Pancreas (tissue), 10 donors: ENCODE results near the gene CT47C1. TPM values are rescaled to one million over a fixed set of nuclear protein-coding genes. Genes with fewer than 3 reads are reported as not detected.

Experiments
- ATAC-seq, 4 donors: fragments of 200-7000 bp; cut with Tn5 transposase; one replicate each; pipeline versions ENCODE4 v1.8.0 to v1.9.1; 2020; ENCODE audit warnings: mild to moderate bottlenecking in 4 of 4, moderate library complexity in 4 of 4
- DNase-seq, 6 donors: peaks; one replicate each; pipeline ENCODE4 v3.0.0-alpha.2; 2020
- FAIRE-seq: peaks from 2 replicates; lab custom pipeline; 2012; peaks lifted over from hg19 to GRCh38; lab: Jason Lieb, UNC
- H3K27ac ChIP-seq, 4 donors: fragments of 200-600 bp; sonication (generic); 1 replicate in 3 of 4; 2 replicates in 1 of 4; pipeline versions ENCODE4 v1.5.0 to v1.8.0; 2020
- H3K27me3 ChIP-seq, 4 donors: fragments of 200-600 bp; one replicate each; pipeline ENCODE4 v1.8.0; 2021
- H3K36me3 ChIP-seq, 3 donors: fragments of 200-600 bp; sonication (generic) in 1 of 3; one replicate each; pipeline versions ENCODE4 v1.5.0 to v1.8.0; 2020 to 2021
- H3K4me1 ChIP-seq, 3 donors: fragments of 200-600 bp; one replicate each; pipeline ENCODE4 v1.8.0; 2021
- H3K4me3 ChIP-seq, 4 donors: fragments of 200-600 bp; sonication (generic) in 2 of 4; one replicate each; pipeline versions ENCODE4 v1.5.0 to v1.8.0; 2020 to 2021
- H3K9me3 ChIP-seq, 4 donors: fragments of 200-600 bp; one replicate each; pipeline ENCODE4 v1.8.0; 2021
- WGBS, 2 donors: extraction: QIAGEN DNeasy Blood & Tissue Kit; methylation state at CpG; one replicate each; pipeline ENCODE4 v1.1.7; 2013; 5-methylcytosine and 5-hydroxymethylcytosine counted together
- intact Hi-C, 3 donors: fragments of 100-400 bp; cut with DNase I; formaldehyde crosslinking; loops; one replicate each; pipeline versions ENCODE4 v1.11.1 to v1.14.2; 2022
- polyA plus RNA-seq, 2 donors: library from polyadenylated mRNA; stranded (reverse); fragments of 200-250 nt; gene quantifications; one replicate each; pipeline ENCODE4 v1.2.3, GENCODE V29; 2013
- total RNA-seq, 6 donors: library from RNA; stranded (reverse); fragmentation: NEBNext Ultra II Directional in 4 of 6; extraction: Animal tissue kit (Norgen Biotek cat#: 25700) in 4 of 6; gene quantifications; one replicate each; pipeline versions ENCODE4 v1.2.1 to v1.2.4, GENCODE V29; 2021 to 2023
- TF ChIP-seq, protein P1 (sequence below), 4 donors: fragments of 200-600 bp; sonication (generic) in 3 of 4; IDR thresholded peaks; one replicate each; pipeline versions ENCODE4 v1.5.0 to v1.8.0; 2021; ENCODE audit warnings: antibody characterized with exemption in 4 of 4
- donor health status: healthy with polysubstance abuse.
- donor health status: DM: no; HTN: no; CAD: no; lungs with moderate emphysema.
- donor health status: DM: no; HTN: no; CAD: no.
- donor health status: control.
- donor health status: control.
- donor health status: Bipolar disorder and iron deficiency.
- donor health status: DM: yes; HTN: yes; CAD: no.
- donor health status: DM: no; HTN: no; CAD: no.
- donor health status: DM: no; HTN: no; CAD: no.
- donor health status: DM: yes; HTN: yes; CAD: no.

Gene CT47C1
- total and polyA plus RNA-seq, 8 donors = not detected

DNA sequence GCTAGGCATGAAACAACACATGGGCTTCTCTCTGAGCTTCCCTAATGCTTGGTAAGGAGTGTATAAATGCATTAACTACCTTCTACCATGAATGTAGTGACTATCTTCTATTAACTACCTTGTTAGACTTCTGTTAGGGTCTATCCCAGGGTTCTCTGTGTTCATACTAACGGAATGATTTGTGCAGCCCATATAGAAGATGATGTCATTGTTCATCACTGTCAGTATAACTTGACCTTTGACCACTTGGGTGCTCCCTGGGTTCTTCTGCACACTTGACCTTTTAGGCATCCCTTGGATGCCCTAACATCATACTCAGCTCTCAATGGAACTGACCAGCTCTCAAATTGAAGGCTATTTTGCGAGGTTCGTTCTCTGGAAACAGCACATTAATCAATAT is 30.8 kb upstream of the CT47C1 start:
- FAIRE-seq = no peak
- Histone ChIP-seq H3K4me3 (no peak overlapping the region), H3K36me3 (no peaks in the 10 kb centered on the region), H3K9me3 (no peaks in the 10 kb centered on the region), H3K27me3 (no peaks in the 10 kb centered on the region), H3K27ac (no peak overlapping the region), H3K4me1 (no peaks in the 10 kb centered on the region)
- TF ChIP-seq, protein P1, sequence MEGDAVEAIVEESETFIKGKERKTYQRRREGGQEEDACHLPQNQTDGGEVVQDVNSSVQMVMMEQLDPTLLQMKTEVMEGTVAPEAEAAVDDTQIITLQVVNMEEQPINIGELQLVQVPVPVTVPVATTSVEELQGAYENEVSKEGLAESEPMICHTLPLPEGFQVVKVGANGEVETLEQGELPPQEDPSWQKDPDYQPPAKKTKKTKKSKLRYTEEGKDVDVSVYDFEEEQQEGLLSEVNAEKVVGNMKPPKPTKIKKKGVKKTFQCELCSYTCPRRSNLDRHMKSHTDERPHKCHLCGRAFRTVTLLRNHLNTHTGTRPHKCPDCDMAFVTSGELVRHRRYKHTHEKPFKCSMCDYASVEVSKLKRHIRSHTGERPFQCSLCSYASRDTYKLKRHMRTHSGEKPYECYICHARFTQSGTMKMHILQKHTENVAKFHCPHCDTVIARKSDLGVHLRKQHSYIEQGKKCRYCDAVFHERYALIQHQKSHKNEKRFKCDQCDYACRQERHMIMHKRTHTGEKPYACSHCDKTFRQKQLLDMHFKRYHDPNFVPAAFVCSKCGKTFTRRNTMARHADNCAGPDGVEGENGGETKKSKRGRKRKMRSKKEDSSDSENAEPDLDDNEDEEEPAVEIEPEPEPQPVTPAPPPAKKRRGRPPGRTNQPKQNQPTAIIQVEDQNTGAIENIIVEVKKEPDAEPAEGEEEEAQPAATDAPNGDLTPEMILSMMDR (IDR thresholded peaks at IDR 0.05) = no peak
- WGBS, 2 donors = 68 to 72% methylated on average over 3 of the region's 3 CpGs
- intact Hi-C loops = no loop called here
- ATAC-seq = no peak
- no peak for DNase-seq

DNA sequence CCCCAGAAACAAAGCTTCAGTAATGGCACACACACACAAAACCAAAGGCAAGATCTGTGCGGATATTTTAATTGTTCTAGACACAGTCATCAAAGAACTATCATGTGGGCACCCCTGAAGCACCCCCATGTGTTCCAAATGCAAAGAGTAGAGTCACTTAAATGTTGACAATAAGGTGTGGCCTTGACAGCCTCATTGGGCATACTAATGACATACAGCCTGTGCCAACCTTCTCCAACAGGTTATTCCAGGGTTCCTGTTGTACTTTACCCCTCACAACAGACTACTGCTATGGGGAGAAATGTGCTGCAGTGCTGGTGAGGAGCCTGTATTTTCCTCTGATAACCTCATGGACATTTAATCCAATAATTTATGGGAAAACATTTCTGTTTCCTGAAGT is 29.8 kb upstream of the CT47C1 start:
- TF ChIP-seq, protein P1 (IDR thresholded peaks at IDR 0.05) = no peak
- Histone ChIP-seq H3K4me3 (no peak overlapping the region), H3K36me3 (no peaks in the 10 kb centered on the region), H3K9me3 (no peaks in the 10 kb centered on the region), H3K27ac (no peak overlapping the region), H3K4me1 (no peaks in the 10 kb centered on the region), H3K27me3 (no peaks in the 10 kb centered on the region)
- no peak for FAIRE-seq
- intact Hi-C loops = no loop called here
- no peak for DNase-seq
- ATAC-seq = peak in 1 of 4 donors; percentile 11
- 73 to 100% methylated on average over 1 of the region's 1 CpG for WGBS, 2 donors

DNA sequence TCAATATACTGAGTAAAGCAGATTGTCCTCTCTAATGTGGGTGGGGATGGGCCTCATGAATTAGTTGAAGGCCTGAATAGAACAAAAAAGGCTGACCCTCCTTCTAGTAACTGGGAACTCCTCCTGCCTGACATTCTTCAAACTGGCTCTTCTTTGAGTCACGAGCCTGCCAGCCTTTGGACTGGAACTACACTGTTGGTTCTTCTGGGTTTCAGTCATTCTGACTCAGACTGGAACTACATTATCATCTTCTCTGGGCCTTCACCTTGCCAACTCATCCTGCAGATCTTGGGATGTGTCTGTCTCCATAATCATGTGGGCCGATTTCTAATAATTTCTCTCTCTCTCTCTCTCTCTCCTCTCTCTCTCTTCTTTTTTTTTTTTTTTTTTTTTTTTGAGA is 26.9 kb upstream of the CT47C1 start:
- H3K4me3 ChIP-seq = no peak overlapping the region
- no peak for ATAC-seq
- H3K27ac ChIP-seq = no peak overlapping the region
- WGBS, 2 donors = 86 to 88% methylated on average over 2 of the region's 2 CpGs
- no peaks in the 10 kb centered on the region for H3K9me3 ChIP-seq
- TF ChIP-seq, protein P1 (IDR thresholded peaks at IDR 0.05) = no peak
- no peaks in the 10 kb centered on the region for H3K36me3 ChIP-seq
- no peaks in the 10 kb centered on the region for H3K4me1 ChIP-seq
- DNase-seq = no peak
- intact Hi-C loops = no loop called here
- FAIRE-seq = no peak
- no peaks in the 10 kb centered on the region for H3K27me3 ChIP-seq

DNA sequence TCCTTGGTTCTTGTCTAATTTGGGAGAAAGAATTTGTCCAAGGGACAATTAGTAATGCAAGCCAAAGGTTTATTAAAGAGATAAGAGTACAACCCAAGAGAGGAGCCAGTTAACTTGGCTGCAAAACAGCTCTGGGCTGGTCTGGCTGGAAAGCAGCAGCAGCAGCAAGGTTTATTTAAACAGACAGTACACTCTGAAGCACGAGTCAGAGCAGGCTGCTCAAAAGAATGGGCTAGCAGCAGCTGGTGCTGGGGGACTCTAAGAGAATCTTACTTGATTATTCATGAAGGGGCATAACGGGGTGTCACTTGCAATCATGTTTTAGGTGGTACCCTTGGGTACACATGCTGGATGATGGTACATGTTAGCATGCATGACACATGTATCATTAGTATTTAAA is 17.1 kb upstream of the CT47C1 start:
- no peak overlapping the region for H3K4me3 ChIP-seq
- no peaks in the 10 kb centered on the region for H3K9me3 ChIP-seq
- no peaks in the 10 kb centered on the region for H3K36me3 ChIP-seq
- WGBS, 2 donors = 38 to 57% methylated on average over 2 of the region's 2 CpGs
- intact Hi-C loops = no loop called here
- ATAC-seq (no peak), FAIRE-seq (no peak), DNase-seq (no peak)
- H3K27me3 ChIP-seq = peaks cover 0 to 4% (median 0%) of the 10 kb centered on the region in 4 donors
- no peaks in the 10 kb centered on the region for H3K4me1 ChIP-seq
- no peak overlapping the region for H3K27ac ChIP-seq
- TF ChIP-seq, protein P1 (IDR thresholded peaks at IDR 0.05) = no peak

DNA sequence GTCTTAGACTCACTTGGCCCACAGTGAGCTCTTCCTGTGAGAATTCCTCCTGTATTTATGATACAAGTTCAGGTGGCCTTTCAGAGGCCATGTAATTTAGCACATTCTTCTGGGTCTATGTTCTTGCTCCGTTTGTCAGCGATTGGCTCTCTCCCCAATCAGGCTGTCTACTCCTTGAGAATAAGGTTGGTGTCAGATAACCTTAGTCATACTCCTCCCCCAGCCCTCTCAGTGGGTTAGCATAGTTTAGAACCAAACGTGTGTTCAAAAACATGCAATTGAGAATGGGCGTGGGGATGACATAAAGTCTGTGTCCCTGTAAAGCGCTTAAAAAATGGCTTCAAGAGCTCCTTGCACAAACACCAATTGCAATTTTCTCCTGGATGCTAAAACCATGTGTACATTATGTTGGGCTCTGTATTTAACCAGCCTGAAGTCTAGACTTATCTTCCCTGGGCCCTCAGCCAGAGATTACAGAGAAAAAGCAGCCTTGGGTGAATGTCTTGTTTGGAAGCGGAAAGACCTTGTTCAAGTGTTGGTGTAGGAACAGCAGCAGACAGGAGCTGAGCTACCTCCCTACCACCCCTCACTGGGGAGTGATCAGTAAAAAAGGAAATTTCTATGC is 9.9 kb upstream of the CT47C1 start:
- peak in 2 of 6 donors; percentile 14 to 21 for DNase-seq
- FAIRE-seq = no peak
- peak; percentile 53 to 77 (median 73) for ATAC-seq
- Histone ChIP-seq H3K4me3 (no peak overlapping the region), H3K36me3 (no peaks in the 10 kb centered on the region), H3K9me3 (no peaks in the 10 kb centered on the region), H3K27ac (no peak overlapping the region), H3K4me1 (no peaks in the 10 kb centered on the region), H3K27me3 (peaks cover 0 to 4% (median 1%) of the 10 kb centered on the region in 4 donors)
- TF ChIP-seq, protein P1 (IDR thresholded peaks at IDR 0.05) = no peak
- 41 to 45% methylated on average over 6 of the region's 6 CpGs for WGBS, 2 donors
- intact Hi-C loops = loop anchor here in 2 of 3 donors (10.0 kb wide), 1 partner anchor 218 kb away; no protein-coding TSS in a partner anchor
